ENCODE data around the gene LHCGR. TPM values are rescaled to one million over a fixed set of nuclear protein-coding genes. Genes with fewer than 3 reads are reported as not detected.

The LHCGR gene
- total RNA-seq, 1 experiment from 2014 or later: not detected

- no peaks in the 10 kb centered on the region for H3K36me3 ChIP-seq (ENCODE audit: control insufficient read depth, insufficient read depth, low read length)
- TF ChIP-seq, protein P1, sequence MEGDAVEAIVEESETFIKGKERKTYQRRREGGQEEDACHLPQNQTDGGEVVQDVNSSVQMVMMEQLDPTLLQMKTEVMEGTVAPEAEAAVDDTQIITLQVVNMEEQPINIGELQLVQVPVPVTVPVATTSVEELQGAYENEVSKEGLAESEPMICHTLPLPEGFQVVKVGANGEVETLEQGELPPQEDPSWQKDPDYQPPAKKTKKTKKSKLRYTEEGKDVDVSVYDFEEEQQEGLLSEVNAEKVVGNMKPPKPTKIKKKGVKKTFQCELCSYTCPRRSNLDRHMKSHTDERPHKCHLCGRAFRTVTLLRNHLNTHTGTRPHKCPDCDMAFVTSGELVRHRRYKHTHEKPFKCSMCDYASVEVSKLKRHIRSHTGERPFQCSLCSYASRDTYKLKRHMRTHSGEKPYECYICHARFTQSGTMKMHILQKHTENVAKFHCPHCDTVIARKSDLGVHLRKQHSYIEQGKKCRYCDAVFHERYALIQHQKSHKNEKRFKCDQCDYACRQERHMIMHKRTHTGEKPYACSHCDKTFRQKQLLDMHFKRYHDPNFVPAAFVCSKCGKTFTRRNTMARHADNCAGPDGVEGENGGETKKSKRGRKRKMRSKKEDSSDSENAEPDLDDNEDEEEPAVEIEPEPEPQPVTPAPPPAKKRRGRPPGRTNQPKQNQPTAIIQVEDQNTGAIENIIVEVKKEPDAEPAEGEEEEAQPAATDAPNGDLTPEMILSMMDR (IDR thresholded peaks at IDR 0.05; ENCODE audit: insufficient read depth in 1 of 2, low read depth in 1 of 2, low read length in 1 of 2, severe bottlenecking in 1 of 2, unreplicated experiment in 1 of 2): no peak
- H3K4me1 ChIP-seq: peaks cover 26% of the 10 kb centered on the region
- H3K9me3 ChIP-seq: no peaks in the 10 kb centered on the region
- Mint-ChIP-seq H3K4me1 (ENCODE audit: low read depth, unreplicated experiment) (no peaks in the 10 kb centered on the region), H3K4me3 (ENCODE audit: unreplicated experiment) (no peak overlapping the region), H3K27ac (ENCODE audit: unreplicated experiment) (no peak overlapping the region), H3K27me3 (ENCODE audit: insufficient read depth, unreplicated experiment) (no peaks in the 10 kb centered on the region), H3K36me3 (ENCODE audit: insufficient read depth, unreplicated experiment) (no peaks in the 10 kb centered on the region), H3K9me3 (ENCODE audit: unreplicated experiment) (peaks cover 11% of the 10 kb centered on the region)
- intact Hi-C loops (cut with micrococcal nuclease; ENCODE audit: unreplicated experiment): loop anchor here (2.0 kb wide), 1 partner anchor 15 kb away; no protein-coding TSS in a partner anchor
- ChIA-PET CTCF (no interaction called here), POLR2A (no interaction called here)
- no TSS peak for BruUV-seq (replicated peaks)
- H3K27me3 ChIP-seq (replicated peaks; ENCODE audit: control insufficient read depth, insufficient read depth, low read length): no peaks in the 10 kb centered on the region
- no peak for DNase-seq
- no peak overlapping the region for H3K4me3 ChIP-seq (ENCODE audit: low read depth, low read length)
Observed at GRCh38 chr2:48691935-48692691, 63.4 kb downstream of the LHCGR start.

- H3K27me3 Mint-ChIP-seq (ENCODE audit: insufficient read depth, unreplicated experiment): peaks cover 6% of the 10 kb centered on the region
- no peak overlapping the region for H3K27ac Mint-ChIP-seq (ENCODE audit: unreplicated experiment)
- H3K36me3 ChIP-seq (ENCODE audit: control insufficient read depth, insufficient read depth, low read length): no peaks in the 10 kb centered on the region
- no peak overlapping the region for H3K4me3 ChIP-seq (ENCODE audit: low read depth, low read length)
- TF ChIP-seq, protein P1 (IDR thresholded peaks at IDR 0.05; ENCODE audit: insufficient read depth in 1 of 2, low read depth in 1 of 2, low read length in 1 of 2, severe bottlenecking in 1 of 2, unreplicated experiment in 1 of 2): no peak
- CTCF ChIA-PET: no interaction called here
- no peaks in the 10 kb centered on the region for H3K27me3 ChIP-seq (replicated peaks; ENCODE audit: control insufficient read depth, insufficient read depth, low read length)
- no peaks in the 10 kb centered on the region for H3K9me3 Mint-ChIP-seq (ENCODE audit: unreplicated experiment)
- no peaks in the 10 kb centered on the region; the same call in 1 of the 2 replicates for H3K9me3 ChIP-seq
- no peaks in the 10 kb centered on the region for H3K36me3 Mint-ChIP-seq (ENCODE audit: insufficient read depth, unreplicated experiment)
- POLR2A ChIA-PET: no interaction called here
- no peak overlapping the region for H3K4me3 Mint-ChIP-seq (ENCODE audit: unreplicated experiment)
- no peaks in the 10 kb centered on the region for H3K4me1 Mint-ChIP-seq (ENCODE audit: low read depth, unreplicated experiment)
- intact Hi-C loops (cut with micrococcal nuclease; ENCODE audit: unreplicated experiment): no loop called here
- BruUV-seq (replicated peaks): no TSS peak
- H3K4me1 ChIP-seq: no peaks in the 10 kb centered on the region
- no peak for DNase-seq
Observed at GRCh38 chr2:48685126-48685525, 70.4 kb downstream of the LHCGR start.

- Mint-ChIP-seq H3K27ac (ENCODE audit: unreplicated experiment) (no peak overlapping the region), H3K9me3 (ENCODE audit: unreplicated experiment) (peaks cover 3% of the 10 kb centered on the region), H3K4me1 (ENCODE audit: low read depth, unreplicated experiment) (peaks cover 10% of the 10 kb centered on the region), H3K27me3 (ENCODE audit: insufficient read depth, unreplicated experiment) (no peaks in the 10 kb centered on the region), H3K36me3 (ENCODE audit: insufficient read depth, unreplicated experiment) (no peaks in the 10 kb centered on the region), H3K4me3 (ENCODE audit: unreplicated experiment) (no peak overlapping the region)
- Histone ChIP-seq H3K36me3 (ENCODE audit: control insufficient read depth, insufficient read depth, low read length) (no peaks in the 10 kb centered on the region), H3K4me1 (peaks cover 18% of the 10 kb centered on the region), H3K9me3 (peaks cover 10% of the 10 kb centered on the region), H3K27me3 (replicated peaks; ENCODE audit: control insufficient read depth, insufficient read depth, low read length) (no peaks in the 10 kb centered on the region), H3K4me3 (ENCODE audit: low read depth, low read length) (no peak overlapping the region)
- POLR2A ChIA-PET: no interaction called here
- BruUV-seq (replicated peaks): no TSS peak
- intact Hi-C loops (cut with micrococcal nuclease; ENCODE audit: unreplicated experiment): loop anchor here (2.0 kb wide), 1 partner anchor 15 kb away; no protein-coding TSS in a partner anchor
- TF ChIP-seq, protein P1 (IDR thresholded peaks at IDR 0.05; ENCODE audit: insufficient read depth in 1 of 2, low read depth in 1 of 2, low read length in 1 of 2, severe bottlenecking in 1 of 2, unreplicated experiment in 1 of 2): no peak
- DNase-seq: no peak
- CTCF ChIA-PET: no interaction called here
Observed at GRCh38 chr2:48677450-48677849, 78.1 kb downstream of the LHCGR start.
